T-helper 2 cell treated with Interferon-gamma antibody and Interleukin-4, amounts not matched to agents 5 μg/mL and 100 μg/mL, for 36 hours (primary cell): ENCODE results near the gene S100A11.
"Not testable (repeated sequence)": the region's sequence is repeated elsewhere in the genome, so short reads cannot be mapped to it uniquely, and the experiment has no call there.

Experiments
- DNase-seq: peaks from one replicate; pipeline ENCODE4 v3.0.0; 2021; ENCODE audit warnings: low spot score
- H3K27ac Mint-ChIP-seq: one replicate; pipeline ENCODE4 v1.8.0; 2021; ENCODE audit warnings: mild to moderate bottlenecking, mixed read lengths
- H3K27me3 Mint-ChIP-seq: one replicate; pipeline ENCODE4 v1.8.0; 2021; ENCODE audit warnings: low read depth, mixed read lengths
- H3K36me3 Mint-ChIP-seq: one replicate; pipeline ENCODE4 v1.8.0; 2021; ENCODE audit warnings: low read depth, mixed read lengths
- H3K4me1 Mint-ChIP-seq: one replicate; pipeline ENCODE4 v1.8.0; 2021; ENCODE audit warnings: low read depth, mixed read lengths
- H3K4me3 Mint-ChIP-seq: one replicate; pipeline ENCODE4 v1.8.0; 2022; ENCODE audit warnings: mild to moderate bottlenecking, moderate library complexity, mixed read lengths
- H3K9me3 Mint-ChIP-seq: one replicate; pipeline ENCODE4 v1.8.0; 2021; ENCODE audit warnings: mixed read lengths

S100A11 gene

DNA sequence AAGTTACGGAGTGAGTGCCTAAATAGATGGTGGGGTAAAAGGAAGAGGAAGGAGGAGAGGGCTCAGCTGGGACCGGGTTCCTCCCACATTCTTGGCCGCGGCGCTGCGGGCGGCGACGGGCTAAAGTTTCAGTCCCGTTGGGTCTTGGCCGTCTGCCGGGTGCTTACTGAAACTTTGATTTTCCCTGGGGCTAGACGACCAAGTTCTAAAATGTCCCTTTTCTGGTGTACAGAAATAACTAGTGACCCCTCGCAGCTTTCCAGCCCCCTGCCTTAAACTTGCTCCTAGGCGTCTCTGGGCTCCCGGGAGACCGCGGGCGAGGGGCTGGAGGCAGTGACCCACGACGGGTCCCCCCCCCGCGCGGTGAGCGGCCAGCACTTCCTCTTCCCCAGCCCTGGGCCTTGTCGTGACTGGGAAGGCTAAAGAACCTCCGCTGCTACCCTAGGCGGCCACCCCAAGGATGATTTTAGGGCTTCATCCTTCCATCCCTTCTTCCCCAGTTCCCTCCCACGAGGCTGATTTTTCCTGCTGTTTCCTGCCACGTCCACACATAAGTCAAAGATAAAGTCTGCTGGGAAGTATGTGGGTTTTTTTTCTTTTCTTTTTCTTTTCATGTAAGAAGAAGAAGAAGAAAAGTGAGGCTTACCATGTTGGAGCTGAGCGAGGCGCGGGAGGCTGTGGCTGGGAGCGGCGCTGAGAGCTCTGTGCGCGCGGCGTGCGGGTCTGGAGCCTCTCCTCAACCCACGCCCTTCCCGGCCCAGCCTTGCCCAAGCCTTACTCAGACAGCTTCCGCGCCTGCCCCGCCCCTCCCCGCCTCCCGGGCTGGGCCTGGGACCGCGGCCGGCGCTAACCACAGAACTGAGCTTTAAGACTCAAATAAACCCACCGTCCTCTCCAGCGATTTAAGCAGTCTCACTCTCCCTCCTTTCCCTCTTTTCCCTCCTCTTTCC, at the start of gene S100A11:
S100A11 (minus strand) TSS at position 738 of the 950 bp plus-strand sequence; CDS start at position 649, 89 bp downstream.
- peaks cover 49% of the 10 kb centered on the region for H3K36me3 Mint-ChIP-seq
- peak within 1 kb of the TSS; percentile 96 for H3K4me3 Mint-ChIP-seq
- DNase-seq = peak; percentile 85
- H3K27me3 Mint-ChIP-seq = no peaks in the 10 kb centered on the region
- no peaks in the 10 kb centered on the region for H3K9me3 Mint-ChIP-seq
- peaks cover 33% of the 10 kb centered on the region for H3K4me1 Mint-ChIP-seq
- peak within 1 kb of the TSS; percentile 98 for H3K27ac Mint-ChIP-seq

DNA sequence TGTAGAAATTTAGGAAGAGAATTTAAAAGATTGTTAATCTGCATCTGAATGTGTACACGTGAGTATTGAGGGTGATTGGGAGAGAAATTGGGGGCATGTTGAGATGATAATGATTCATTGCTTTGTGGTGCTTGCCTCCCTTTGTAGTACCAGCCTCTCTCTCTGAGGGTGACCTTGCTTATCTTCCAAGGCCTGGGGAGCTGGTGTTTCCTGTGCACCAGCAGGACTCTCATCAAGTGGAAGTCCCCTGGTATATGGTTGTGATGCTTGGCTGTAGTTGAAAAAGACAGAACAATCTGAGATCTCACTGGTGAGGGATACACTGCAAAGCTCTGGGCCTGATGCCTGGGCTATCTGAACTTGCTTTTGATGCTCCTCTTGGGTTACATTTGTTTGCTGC, 48.0 kb upstream of the S100A11 start:
- Mint-ChIP-seq H3K27ac (no peak overlapping the region), H3K4me1 (no peaks in the 10 kb centered on the region), H3K36me3 (no peaks in the 10 kb centered on the region), H3K27me3 (peaks cover 21% of the 10 kb centered on the region), H3K9me3 (no peaks in the 10 kb centered on the region), H3K4me3 (no peak overlapping the region)
- DNase-seq = no peak

- not testable (repeated sequence) for H3K4me1 Mint-ChIP-seq, H3K27ac Mint-ChIP-seq, H3K36me3 Mint-ChIP-seq, DNase-seq, H3K4me3 Mint-ChIP-seq, H3K9me3 Mint-ChIP-seq
- H3K27me3 Mint-ChIP-seq = peaks cover 13% of the 10 kb centered on the region
Measured at GRCh38 chr1:152081026-152081425, 44.2 kb upstream of the S100A11 start.

DNA sequence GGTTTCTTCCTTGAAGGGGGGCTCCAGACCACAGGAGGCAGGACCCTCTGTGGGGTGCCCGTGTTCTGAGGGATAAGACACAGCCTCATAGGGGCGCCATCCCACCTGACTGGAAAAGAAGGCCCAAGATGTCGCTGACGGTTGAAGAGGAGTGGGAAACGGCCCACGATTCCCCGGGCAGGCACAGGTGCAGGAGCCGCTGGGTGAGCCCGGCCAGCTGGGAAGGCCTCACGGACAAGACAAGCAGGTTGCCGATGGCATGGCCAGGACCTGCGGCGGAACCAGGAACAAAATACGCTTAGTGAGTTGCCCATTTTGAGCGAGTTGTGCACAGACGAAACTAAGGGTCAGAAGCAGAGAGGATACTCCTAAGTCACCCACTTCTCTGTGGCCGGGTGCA, 43.7 kb upstream of the S100A11 start:
- H3K36me3 Mint-ChIP-seq, H3K9me3 Mint-ChIP-seq, H3K27ac Mint-ChIP-seq, DNase-seq, H3K4me1 Mint-ChIP-seq, H3K4me3 Mint-ChIP-seq: not testable (repeated sequence)
- peaks cover 13% of the 10 kb centered on the region for H3K27me3 Mint-ChIP-seq

DNA sequence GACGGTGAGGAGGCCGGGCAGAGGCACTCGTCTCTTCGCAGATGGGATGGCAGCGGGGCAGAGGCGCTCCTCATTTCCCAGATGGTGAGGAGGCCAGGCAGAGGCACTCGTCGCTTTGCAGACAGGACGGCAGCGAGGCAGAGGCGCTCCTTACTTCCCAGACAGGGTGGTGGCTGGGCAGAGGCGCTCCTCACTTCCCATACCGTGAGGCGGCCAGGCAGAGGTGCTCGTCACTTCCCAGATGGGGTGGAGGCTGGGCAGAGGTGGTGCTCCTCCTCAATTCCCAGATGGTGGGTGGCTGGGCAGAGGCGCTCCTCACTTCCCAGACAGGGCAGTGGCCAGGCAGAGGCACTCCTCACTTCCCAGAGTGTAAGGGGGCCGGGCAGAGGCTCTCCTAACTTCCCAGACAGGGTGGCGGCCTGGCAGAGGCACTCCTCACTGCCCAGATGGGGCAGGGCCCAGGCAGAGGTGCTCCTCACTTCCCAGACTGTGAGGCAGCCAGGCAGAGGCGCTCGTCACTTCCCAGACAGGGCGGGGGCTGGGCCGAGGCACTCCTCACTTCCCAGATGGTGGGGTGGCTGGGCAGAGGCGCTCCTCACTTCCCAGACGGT, 42.1 kb upstream of the S100A11 start:
- H3K4me3 Mint-ChIP-seq = no peak overlapping the region
- H3K4me1 Mint-ChIP-seq = no peaks in the 10 kb centered on the region
- no peak for DNase-seq
- no peaks in the 10 kb centered on the region for H3K36me3 Mint-ChIP-seq
- no peak overlapping the region for H3K27ac Mint-ChIP-seq
- peaks cover 21% of the 10 kb centered on the region for H3K27me3 Mint-ChIP-seq
- no peaks in the 10 kb centered on the region for H3K9me3 Mint-ChIP-seq

GRCh38 chr1:152072311-152072710, 35.5 kb upstream of the S100A11 start:
- H3K4me3 Mint-ChIP-seq = no peak overlapping the region
- H3K9me3 Mint-ChIP-seq = no peaks in the 10 kb centered on the region
- no peaks in the 10 kb centered on the region for H3K36me3 Mint-ChIP-seq
- H3K27ac Mint-ChIP-seq = no peak overlapping the region
- H3K4me1 Mint-ChIP-seq = no peaks in the 10 kb centered on the region
- DNase-seq = no peak
- H3K27me3 Mint-ChIP-seq = peaks cover 42% of the 10 kb centered on the region

DNA sequence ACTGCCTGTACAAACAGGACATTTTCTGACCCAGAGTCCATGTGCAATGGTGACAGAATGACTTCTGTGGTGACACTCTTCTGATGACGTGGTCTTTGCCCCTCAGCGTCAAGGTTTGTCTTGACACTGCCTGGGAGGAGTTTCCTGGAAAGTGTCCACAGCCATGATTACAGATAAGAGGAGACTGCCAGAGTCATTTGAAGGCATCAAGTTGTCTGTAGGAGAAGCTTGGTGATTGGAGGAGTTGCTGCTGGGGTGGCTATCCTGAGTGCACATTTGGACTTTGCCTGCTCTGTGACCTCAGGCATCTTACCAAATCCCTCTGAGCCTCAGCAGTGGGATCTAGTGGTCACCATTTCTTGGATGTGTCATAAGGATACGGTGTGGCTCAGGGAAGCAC, 34.3 kb upstream of the S100A11 start:
- no peak overlapping the region for H3K27ac Mint-ChIP-seq
- DNase-seq = no peak
- no peaks in the 10 kb centered on the region for H3K36me3 Mint-ChIP-seq
- no peak overlapping the region for H3K4me3 Mint-ChIP-seq
- no peaks in the 10 kb centered on the region for H3K9me3 Mint-ChIP-seq
- H3K4me1 Mint-ChIP-seq = no peaks in the 10 kb centered on the region
- H3K27me3 Mint-ChIP-seq = peaks cover 45% of the 10 kb centered on the region

GRCh38 chr1:152067929-152068328, 31.1 kb upstream of the S100A11 start:
- Mint-ChIP-seq H3K4me1 (no peaks in the 10 kb centered on the region), H3K27ac (no peak overlapping the region), H3K27me3 (peaks cover 40% of the 10 kb centered on the region), H3K9me3 (no peaks in the 10 kb centered on the region), H3K4me3 (no peak overlapping the region), H3K36me3 (no peaks in the 10 kb centered on the region)
- DNase-seq = no peak

- H3K9me3 Mint-ChIP-seq = no peaks in the 10 kb centered on the region
- no peak overlapping the region for H3K4me3 Mint-ChIP-seq
- H3K4me1 Mint-ChIP-seq = no peaks in the 10 kb centered on the region
- peaks cover 40% of the 10 kb centered on the region for H3K27me3 Mint-ChIP-seq
- H3K27ac Mint-ChIP-seq = no peak overlapping the region
- no peaks in the 10 kb centered on the region for H3K36me3 Mint-ChIP-seq
- DNase-seq = no peak
Measured at GRCh38 chr1:152067150-152067549, 30.3 kb upstream of the S100A11 start.

DNA sequence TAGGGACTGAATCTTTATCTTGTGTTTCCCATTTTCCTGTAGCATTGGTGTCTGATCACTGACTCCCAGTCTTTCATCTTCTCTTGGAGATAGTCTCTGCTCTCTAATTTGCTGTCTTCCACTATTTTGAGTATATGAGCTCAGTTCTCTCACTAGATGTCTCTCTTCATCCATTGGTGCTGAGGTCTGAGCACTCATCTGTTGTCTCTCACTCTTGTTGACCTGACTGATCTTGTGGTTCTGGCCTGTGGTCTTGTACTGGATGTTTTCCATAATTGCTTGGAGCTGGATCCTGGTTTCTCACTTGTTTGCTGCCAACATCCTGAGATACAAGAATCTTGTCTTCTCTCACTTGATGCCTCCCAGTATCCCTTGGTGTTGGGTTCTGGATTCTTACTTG, 25.1 kb upstream of the S100A11 start:
- no peaks in the 10 kb centered on the region for H3K36me3 Mint-ChIP-seq
- H3K4me1 Mint-ChIP-seq = no peaks in the 10 kb centered on the region
- H3K4me3 Mint-ChIP-seq = no peak overlapping the region
- no peaks in the 10 kb centered on the region for H3K9me3 Mint-ChIP-seq
- no peak for DNase-seq
- peaks cover 27% of the 10 kb centered on the region for H3K27me3 Mint-ChIP-seq
- no peak overlapping the region for H3K27ac Mint-ChIP-seq

DNA sequence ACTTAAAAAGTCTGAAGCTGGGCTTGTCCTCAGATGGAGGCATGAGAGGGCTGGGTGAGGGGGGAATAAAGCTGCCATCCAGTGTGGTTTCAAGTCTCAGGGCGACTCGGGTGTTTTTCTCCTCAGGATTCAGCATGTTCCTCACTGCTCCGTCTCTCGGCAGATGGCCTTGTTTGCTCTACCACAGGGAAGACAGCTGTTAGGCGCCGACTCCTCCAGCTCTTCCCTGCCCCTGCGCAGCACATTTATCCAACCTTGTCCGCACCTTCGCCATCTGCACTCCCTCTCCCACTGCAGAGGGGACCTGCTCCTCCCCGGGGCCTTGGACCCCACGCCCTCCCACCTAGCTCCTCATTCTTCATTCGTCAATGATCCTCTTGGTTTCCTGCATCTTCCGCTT, 16.6 kb upstream of the S100A11 start:
- H3K4me3 Mint-ChIP-seq = no peak overlapping the region
- no peak for DNase-seq
- H3K27ac Mint-ChIP-seq = no peak overlapping the region
- peaks cover 44% of the 10 kb centered on the region for H3K27me3 Mint-ChIP-seq
- H3K9me3 Mint-ChIP-seq = no peaks in the 10 kb centered on the region
- H3K4me1 Mint-ChIP-seq = peaks cover 22% of the 10 kb centered on the region
- no peaks in the 10 kb centered on the region for H3K36me3 Mint-ChIP-seq

DNA sequence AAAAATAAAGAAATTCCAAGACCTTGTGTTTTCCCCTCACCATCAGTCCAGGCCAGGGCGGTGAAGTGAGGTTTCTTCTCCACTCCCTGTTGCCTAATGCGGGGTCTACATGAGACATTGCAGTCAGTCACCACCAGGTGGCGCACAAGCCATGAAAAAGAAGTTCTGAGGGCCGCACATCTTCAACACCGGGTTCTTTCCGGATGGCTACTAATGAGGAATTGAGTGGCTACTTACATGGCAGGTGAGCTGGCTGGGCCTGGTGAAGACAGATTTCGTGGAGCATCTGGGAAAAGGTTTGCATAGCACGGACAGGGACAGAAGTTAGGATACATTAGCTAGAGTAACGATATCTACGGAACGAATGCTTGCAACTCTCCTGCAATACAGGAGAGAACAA, 15.8 kb upstream of the S100A11 start:
- Mint-ChIP-seq H3K9me3 (no peaks in the 10 kb centered on the region), H3K4me3 (no peak overlapping the region), H3K4me1 (peaks cover 30% of the 10 kb centered on the region), H3K27me3 (peaks cover 37% of the 10 kb centered on the region), H3K36me3 (no peaks in the 10 kb centered on the region), H3K27ac (no peak overlapping the region)
- DNase-seq = peak; percentile 71

- DNase-seq = no peak
- H3K9me3 Mint-ChIP-seq = no peaks in the 10 kb centered on the region
- H3K36me3 Mint-ChIP-seq = no peaks in the 10 kb centered on the region
- peak overlapping the region; percentile 60 for H3K27ac Mint-ChIP-seq
- H3K4me3 Mint-ChIP-seq = no peak overlapping the region
- peaks cover 35% of the 10 kb centered on the region for H3K4me1 Mint-ChIP-seq
- peaks cover 30% of the 10 kb centered on the region for H3K27me3 Mint-ChIP-seq
Measured at GRCh38 chr1:152050886-152051675, 14.3 kb upstream of the S100A11 start.
